ENCODE data around the gene MON2.

DNA sequence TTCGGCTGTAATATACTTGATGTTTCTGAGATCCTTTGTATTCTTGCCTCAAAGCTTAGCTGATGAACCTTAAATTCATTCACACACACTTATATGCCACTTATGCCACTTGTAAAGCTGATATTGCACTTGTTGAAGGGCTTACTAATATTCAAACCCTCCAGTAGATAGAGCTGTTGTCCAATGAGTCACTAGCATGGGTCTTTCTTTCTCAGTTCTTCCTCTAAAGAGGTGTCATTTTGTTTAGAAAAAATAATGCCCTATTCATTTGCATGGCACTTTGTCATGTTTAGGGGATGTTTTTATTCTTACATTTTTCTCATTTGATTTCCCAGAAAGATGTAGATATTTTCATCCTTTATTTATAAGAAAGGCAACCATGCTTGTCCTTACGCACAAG, 56.4 kb downstream of the MON2 start:
- TF ChIP-seq CTCF (IDR thresholded peaks at IDR 0.05; ENCODE audit: borderline replicate concordance, extremely low read depth, low read length, poor library complexity, severe bottlenecking) (no peak), EZH2 (IDR thresholded peaks at IDR 0.05; ENCODE audit: borderline replicate concordance, low read depth, low read length, severe bottlenecking) (no peak)
